Measurements from ENCODE around the gene OTOG.

Gene OTOG

DNA sequence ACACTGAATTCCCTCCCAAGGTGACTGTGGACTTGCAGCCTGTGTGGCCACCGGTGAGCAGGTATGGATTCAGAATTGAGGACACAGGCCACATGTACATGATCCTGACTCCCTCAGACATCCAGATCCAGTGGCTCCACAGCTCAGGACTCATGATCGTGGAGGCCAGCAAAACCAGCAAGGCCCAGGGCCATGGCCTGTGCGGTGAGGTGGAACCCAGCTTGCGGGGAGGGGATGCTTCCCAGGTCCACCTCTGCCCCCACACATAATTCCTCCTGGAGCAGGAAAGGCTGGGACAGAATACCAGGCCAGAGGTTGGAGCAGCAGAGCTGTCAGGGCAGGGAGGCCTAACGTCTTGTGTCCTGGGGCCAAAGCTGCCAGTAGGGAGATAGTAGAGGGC lies 82.1 kb downstream of the OTOG start:
- TF ChIP-seq YY1 (IDR thresholded peaks at IDR 0.05; ENCODE audit: low read depth) (no peak), EGR1 (IDR thresholded peaks at IDR 0.05) (no peak), CREB1 (IDR thresholded peaks at IDR 0.05; ENCODE audit: low read depth) (no peak)

GRCh38 chr11:17630936-17631335 lies 83.9 kb downstream of the OTOG start:
- no peak for TF ChIP-seq ZBTB7A (IDR thresholded peaks at IDR 0.05; ENCODE audit: low read depth)
- TF ChIP-seq CEBPB (IDR thresholded peaks at IDR 0.05): no peak
- TF ChIP-seq, protein P1, sequence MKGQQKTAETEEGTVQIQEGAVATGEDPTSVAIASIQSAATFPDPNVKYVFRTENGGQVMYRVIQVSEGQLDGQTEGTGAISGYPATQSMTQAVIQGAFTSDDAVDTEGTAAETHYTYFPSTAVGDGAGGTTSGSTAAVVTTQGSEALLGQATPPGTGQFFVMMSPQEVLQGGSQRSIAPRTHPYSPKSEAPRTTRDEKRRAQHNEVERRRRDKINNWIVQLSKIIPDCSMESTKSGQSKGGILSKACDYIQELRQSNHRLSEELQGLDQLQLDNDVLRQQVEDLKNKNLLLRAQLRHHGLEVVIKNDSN (IDR thresholded peaks at IDR 0.05): no peak
- no peak for TF ChIP-seq NFIC (IDR thresholded peaks at IDR 0.05)
- no peak for TF ChIP-seq CREB1 (IDR thresholded peaks at IDR 0.05; ENCODE audit: low read depth)
- TF ChIP-seq FOXM1 (IDR thresholded peaks at IDR 0.05; ENCODE audit: borderline replicate concordance, low read depth): no peak
- TF ChIP-seq EGR1 (IDR thresholded peaks at IDR 0.05): no peak
- TF ChIP-seq TEAD4 (IDR thresholded peaks at IDR 0.05): no peak
- TF ChIP-seq, protein P2, sequence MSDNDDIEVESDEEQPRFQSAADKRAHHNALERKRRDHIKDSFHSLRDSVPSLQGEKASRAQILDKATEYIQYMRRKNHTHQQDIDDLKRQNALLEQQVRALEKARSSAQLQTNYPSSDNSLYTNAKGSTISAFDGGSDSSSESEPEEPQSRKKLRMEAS (IDR thresholded peaks at IDR 0.05): no peak

- TF ChIP-seq CREB1 (IDR thresholded peaks at IDR 0.05; ENCODE audit: low read depth) (no peak), REST (IDR thresholded peaks at IDR 0.05; ENCODE audit: low read depth) (no peak), FOXM1 (IDR thresholded peaks at IDR 0.05; ENCODE audit: borderline replicate concordance, low read depth) (no peak), TCF12 (IDR thresholded peaks at IDR 0.05; ENCODE audit: low read depth) (no peak), RAD21 (IDR thresholded peaks at IDR 0.05; ENCODE audit: low read depth) (no peak), TEAD4 (IDR thresholded peaks at IDR 0.05) (no peak), YY1 (IDR thresholded peaks at IDR 0.05; ENCODE audit: low read depth) (no peak), EGR1 (IDR thresholded peaks at IDR 0.05) (no peak), NFIC (IDR thresholded peaks at IDR 0.05) (no peak), ZBTB7A (IDR thresholded peaks at IDR 0.05; ENCODE audit: low read depth) (no peak)
- TF ChIP-seq, protein P1 (IDR thresholded peaks at IDR 0.05): no peak
These were observed 84.8 kb downstream of the OTOG start for GRCh38 chr11:17631702-17632365.

DNA sequence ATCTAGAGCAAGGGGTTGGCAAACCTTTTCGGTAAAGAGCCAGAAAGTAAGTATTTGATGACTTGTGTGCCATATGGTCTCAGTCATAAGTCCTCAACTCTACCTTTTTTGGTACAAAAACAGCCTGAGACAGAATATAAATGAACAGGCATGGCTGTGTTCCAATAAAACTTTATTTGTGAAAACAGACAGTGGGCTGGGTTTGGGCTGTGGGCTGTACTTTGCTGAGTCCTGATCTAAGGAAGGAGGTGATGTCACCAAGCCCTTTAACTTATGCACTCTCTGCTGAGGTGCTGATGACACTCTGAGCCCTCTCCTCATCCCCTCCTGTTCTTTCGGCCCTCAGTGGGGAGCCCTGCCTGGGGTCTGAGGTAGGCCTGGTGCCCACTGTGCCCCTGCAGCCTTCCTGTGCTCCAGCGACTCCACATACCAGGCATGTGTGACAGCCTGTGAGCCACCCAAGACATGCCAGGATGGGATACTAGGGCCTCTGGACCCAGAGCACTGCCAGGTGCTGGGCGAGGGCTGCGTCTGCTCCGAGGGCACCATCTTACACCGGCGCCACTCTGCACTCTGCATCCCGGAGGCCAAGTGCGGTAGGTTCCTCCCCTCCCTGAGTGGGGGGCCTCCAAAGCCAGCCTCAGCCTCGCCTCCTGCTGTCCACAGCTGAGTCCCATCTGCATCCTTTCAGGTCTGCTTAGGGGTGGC lies 86.4 kb downstream of the OTOG start:
- TF ChIP-seq EGR1 (IDR thresholded peaks at IDR 0.05) (no peak), CEBPB (IDR thresholded peaks at IDR 0.05) (no peak), ZBTB7A (IDR thresholded peaks at IDR 0.05; ENCODE audit: low read depth) (no peak), TCF12 (IDR thresholded peaks at IDR 0.05; ENCODE audit: low read depth) (no peak), REST (IDR thresholded peaks at IDR 0.05; ENCODE audit: low read depth) (no peak), TAF1 (IDR thresholded peaks at IDR 0.05; ENCODE audit: low read depth) (no peak)

GRCh38 chr11:17633987-17634775 lies 87.1 kb downstream of the OTOG start:
- TF ChIP-seq RAD21 (IDR thresholded peaks at IDR 0.05; ENCODE audit: low read depth): no peak
- no peak for TF ChIP-seq REST (IDR thresholded peaks at IDR 0.05; ENCODE audit: low read depth)
- no peak for TF ChIP-seq TEAD4 (IDR thresholded peaks at IDR 0.05)
- TF ChIP-seq FOXM1 (IDR thresholded peaks at IDR 0.05; ENCODE audit: borderline replicate concordance, low read depth): no peak
- no peak for TF ChIP-seq EP300 (IDR thresholded peaks at IDR 0.05; ENCODE audit: borderline replicate concordance)
- no peak for TF ChIP-seq EGR1 (IDR thresholded peaks at IDR 0.05)
- TF ChIP-seq, protein P2 (IDR thresholded peaks at IDR 0.05): no peak
- TF ChIP-seq CREB1 (IDR thresholded peaks at IDR 0.05; ENCODE audit: low read depth): no peak
- no peak for TF ChIP-seq CEBPB (IDR thresholded peaks at IDR 0.05)
- no peak for TF ChIP-seq TAF1 (IDR thresholded peaks at IDR 0.05; ENCODE audit: low read depth)
- TF ChIP-seq YY1 (IDR thresholded peaks at IDR 0.05; ENCODE audit: low read depth): no peak
- no peak for TF ChIP-seq ZBTB7A (IDR thresholded peaks at IDR 0.05; ENCODE audit: low read depth)
- TF ChIP-seq NFIC (IDR thresholded peaks at IDR 0.05): no peak
- TF ChIP-seq TCF12 (IDR thresholded peaks at IDR 0.05; ENCODE audit: low read depth): no peak
- TF ChIP-seq, protein P1 (IDR thresholded peaks at IDR 0.05): no peak

Data from Ishikawa (cell line).